ENCODE results near the gene TROAP. TPM values are rescaled to one million over a fixed set of nuclear protein-coding genes. Genes with fewer than 3 reads are reported as not detected.
"Not testable (repeated sequence)": the region's sequence is repeated elsewhere in the genome, so short reads cannot be mapped to it uniquely, and the experiment has no call there.

TROAP gene
- total and polyA plus RNA-seq, 9 of the 15 experiments (the other 6 are each of a cell fraction or from before 2014, with no cell fraction given): 46.4 to 171 (median 59.8) TPM

DNA sequence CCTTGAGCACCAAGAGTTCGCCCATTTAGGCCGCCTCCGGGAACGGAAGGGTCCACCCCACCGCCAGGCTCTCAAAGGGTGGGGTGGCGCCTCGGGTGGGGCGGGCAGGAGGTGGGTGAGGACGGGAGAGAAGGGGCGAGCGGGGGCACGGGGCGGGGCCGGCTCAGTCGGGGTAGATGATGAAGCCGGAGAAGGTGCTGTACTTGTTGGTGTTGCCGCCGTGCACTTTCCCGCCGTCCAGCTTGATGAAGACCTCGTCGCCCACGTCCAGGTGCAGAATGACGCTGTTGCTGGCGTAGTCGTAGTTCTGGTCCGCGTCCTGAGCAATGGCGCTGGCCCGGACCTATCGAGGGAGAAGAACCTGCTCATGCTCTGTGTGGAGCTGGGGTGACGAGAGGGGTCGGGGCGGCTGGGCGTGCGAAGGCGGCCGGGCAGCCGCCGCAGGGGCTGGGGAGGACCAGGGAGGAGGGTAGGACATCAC lies 9.9 kb downstream of the TROAP start:
- Histone ChIP-seq H3K4me3 (no peak overlapping the region), H3K9ac (ENCODE audit: insufficient read depth in 1 of 2, low read depth in 2 of 2, low read length in 2 of 2) (no peak overlapping the region), H3K4me2 (ENCODE audit: insufficient read depth, low read length) (no peak overlapping the region), H3K36me3 (ENCODE audit: control insufficient read depth, insufficient read depth, low read length) (peaks cover 33% of the 10 kb centered on the region; the same call in 2 of the 3 replicates), H3K9me1 (ENCODE audit: control insufficient read depth, insufficient read depth, low read length) (peaks cover 3% of the 10 kb centered on the region), H3K27me3 (ENCODE audit: control insufficient read depth in 2 of 2, insufficient read depth in 2 of 2, low read length in 2 of 2) (no peaks in the 10 kb centered on the region), H3K27ac (ENCODE audit: extremely low read depth, low read depth, low read length) (no peak overlapping the region), H3K4me1 (replicated peaks in 1 of 2; ENCODE audit: control insufficient read depth in 2 of 2, insufficient read depth in 2 of 2, low read length in 2 of 2) (peaks cover 6 to 36% of the 10 kb centered on the region in 2 experiments), H2AFZ (ENCODE audit: low read depth, low read length) (no peak overlapping the region), H3K79me2 (ENCODE audit: control insufficient read depth, insufficient read depth, low read length) (no peaks in the 10 kb centered on the region), H4K20me1 (replicated peaks; ENCODE audit: control insufficient read depth, insufficient read depth, low read length) (no peaks in the 10 kb centered on the region), H3K9me3 (replicated peaks; ENCODE audit: control insufficient read depth, insufficient read depth, low read depth, low read length) (no peaks in the 10 kb centered on the region)
- BruUV-seq (replicated peaks): no TSS peak
- DNase-seq (ENCODE audit: extremely low read depth in 1 of 4, low spot score in 3 of 4) (no peak), FAIRE-seq (no peak), ATAC-seq (no peak)
- TF ChIP-seq PRPF4 (IDR thresholded peaks at IDR 0.05; ENCODE audit: insufficient read depth, low read depth, low read length, poor library complexity, severe bottlenecking) (no peak), POLR2G (IDR thresholded peaks at IDR 0.05; ENCODE audit: low read depth, low read length) (peak; percentile 62), RBFOX2 (IDR thresholded peaks at IDR 0.05; ENCODE audit: low read depth, low read length) (0 out of 2 replicates have a peak, but pooled peaks have one; percentile 21), TAF1 (IDR thresholded peaks at IDR 0.05; ENCODE audit: control insufficient read depth, extremely low read depth, insufficient read depth, low read length, severe bottlenecking) (no peak), FOXJ2 (tag; IDR thresholded peaks at IDR 0.05) (no peak), ZFP1 (CRISPR knock-in tag; IDR thresholded peaks at IDR 0.05) (no peak), ZNF699 (CRISPR knock-in tag; IDR thresholded peaks at IDR 0.05; ENCODE audit: insufficient replicate concordance) (no peak), FOSL1 (tag; conservative IDR thresholded peaks at IDR 0.05) (no peak)
- TF ChIP-seq, protein P1, sequence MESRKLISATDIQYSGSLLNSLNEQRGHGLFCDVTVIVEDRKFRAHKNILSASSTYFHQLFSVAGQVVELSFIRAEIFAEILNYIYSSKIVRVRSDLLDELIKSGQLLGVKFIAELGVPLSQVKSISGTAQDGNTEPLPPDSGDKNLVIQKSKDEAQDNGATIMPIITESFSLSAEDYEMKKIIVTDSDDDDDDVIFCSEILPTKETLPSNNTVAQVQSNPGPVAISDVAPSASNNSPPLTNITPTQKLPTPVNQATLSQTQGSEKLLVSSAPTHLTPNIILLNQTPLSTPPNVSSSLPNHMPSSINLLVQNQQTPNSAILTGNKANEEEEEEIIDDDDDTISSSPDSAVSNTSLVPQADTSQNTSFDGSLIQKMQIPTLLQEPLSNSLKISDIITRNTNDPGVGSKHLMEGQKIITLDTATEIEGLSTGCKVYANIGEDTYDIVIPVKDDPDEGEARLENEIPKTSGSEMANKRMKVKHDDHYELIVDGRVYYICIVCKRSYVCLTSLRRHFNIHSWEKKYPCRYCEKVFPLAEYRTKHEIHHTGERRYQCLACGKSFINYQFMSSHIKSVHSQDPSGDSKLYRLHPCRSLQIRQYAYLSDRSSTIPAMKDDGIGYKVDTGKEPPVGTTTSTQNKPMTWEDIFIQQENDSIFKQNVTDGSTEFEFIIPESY (CRISPR knock-in tag; IDR thresholded peaks at IDR 0.05): peak; percentile 77; the same call in 1 of the 2 replicates
- TF ChIP-seq, protein P2, sequence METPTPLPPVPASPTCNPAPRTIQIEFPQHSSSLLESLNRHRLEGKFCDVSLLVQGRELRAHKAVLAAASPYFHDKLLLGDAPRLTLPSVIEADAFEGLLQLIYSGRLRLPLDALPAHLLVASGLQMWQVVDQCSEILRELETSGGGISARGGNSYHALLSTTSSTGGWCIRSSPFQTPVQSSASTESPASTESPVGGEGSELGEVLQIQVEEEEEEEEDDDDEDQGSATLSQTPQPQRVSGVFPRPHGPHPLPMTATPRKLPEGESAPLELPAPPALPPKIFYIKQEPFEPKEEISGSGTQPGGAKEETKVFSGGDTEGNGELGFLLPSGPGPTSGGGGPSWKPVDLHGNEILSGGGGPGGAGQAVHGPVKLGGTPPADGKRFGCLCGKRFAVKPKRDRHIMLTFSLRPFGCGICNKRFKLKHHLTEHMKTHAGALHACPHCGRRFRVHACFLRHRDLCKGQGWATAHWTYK (CRISPR knock-in tag; IDR thresholded peaks at IDR 0.05): no peak
- intact Hi-C loops (cut with micrococcal nuclease): no loop called here
- ChIA-PET CTCF (ENCODE audit: low intra/inter-chr PET ratio) (interaction anchor here (1.3 to 1.5 kb wide), 2 partner anchors 10 to 45 kb away, joined by 4 to 9 read pairs; no protein-coding TSS in a partner anchor), POLR2A (interaction anchor here (0.5 to 2.4 kb wide), 5 partner anchors 8 to 211 kb away, joined by 3 to 32 read pairs (median 6); partner anchors contain the start of genes PRPH and TROAP)
- in situ Hi-C loops (cut with MboI): no loop called here
- WGBS (ENCODE audit: insufficient coverage, low coverage, missing lambda C conversion rate): 94% methylated on average over 22 of the region's 40 CpGs

DNA sequence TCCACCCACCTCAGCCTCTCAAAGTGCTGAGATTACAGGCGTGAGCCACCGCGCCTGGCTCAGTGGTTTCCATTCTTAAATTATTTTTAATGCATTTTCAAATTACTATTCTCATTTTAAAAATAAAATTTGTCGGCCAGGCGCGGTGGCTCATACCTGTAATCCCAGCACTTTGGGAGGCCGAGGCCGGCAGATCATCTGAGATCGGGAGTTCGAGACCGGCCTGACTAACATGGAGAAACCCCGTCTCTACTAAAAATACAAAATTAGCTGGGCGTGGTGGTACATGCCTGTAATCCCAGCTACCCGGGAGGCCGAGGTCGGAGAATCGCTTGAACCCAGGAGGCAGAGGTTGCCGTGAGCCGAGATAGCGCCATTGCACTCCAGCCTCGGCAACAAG lies 10.7 kb downstream of the TROAP start:
- BruUV-seq (replicated peaks); FAIRE-seq; ATAC-seq; H2AFZ ChIP-seq (ENCODE audit: low read depth, low read length); intact Hi-C loops (cut with micrococcal nuclease); H3K9me1 ChIP-seq (ENCODE audit: control insufficient read depth, insufficient read depth, low read length); DNase-seq (ENCODE audit: extremely low read depth in 1 of 4, low spot score in 3 of 4); H4K20me1 ChIP-seq (replicated peaks; ENCODE audit: control insufficient read depth, insufficient read depth, low read length); H3K79me2 ChIP-seq (ENCODE audit: control insufficient read depth, insufficient read depth, low read length); H3K9ac ChIP-seq (ENCODE audit: insufficient read depth in 1 of 2, low read depth in 2 of 2, low read length in 2 of 2); in situ Hi-C loops (cut with MboI); H3K4me3 ChIP-seq; H3K27me3 ChIP-seq (ENCODE audit: control insufficient read depth in 2 of 2, insufficient read depth in 2 of 2, low read length in 2 of 2); H3K4me2 ChIP-seq (ENCODE audit: insufficient read depth, low read length); H3K9me3 ChIP-seq (replicated peaks; ENCODE audit: control insufficient read depth, insufficient read depth, low read depth, low read length); H3K27ac ChIP-seq (ENCODE audit: extremely low read depth, low read depth, low read length): not testable (repeated sequence)
- CTCF ChIA-PET (ENCODE audit: low intra/inter-chr PET ratio): interaction anchor here (1.3 to 1.5 kb wide), 2 partner anchors 9 to 45 kb away, joined by 4 to 9 read pairs; no protein-coding TSS in a partner anchor
- POLR2A ChIA-PET: interaction anchor here (1.4 kb wide), 1 partner anchor 9 kb away, joined by 6 read pairs; no protein-coding TSS in a partner anchor
- Histone ChIP-seq H3K36me3 (ENCODE audit: control insufficient read depth, insufficient read depth, low read length) (peaks cover 32% of the 10 kb centered on the region; the same call in 2 of the 3 replicates), H3K4me1 (replicated peaks in 1 of 2; ENCODE audit: control insufficient read depth in 2 of 2, insufficient read depth in 2 of 2, low read length in 2 of 2) (peaks cover 11 to 38% of the 10 kb centered on the region in 2 experiments)
- WGBS (ENCODE audit: insufficient coverage, low coverage, missing lambda C conversion rate): 81% methylated on average over 17 of the region's 21 CpGs

Data from K562 (cell line).